ENCODE results near the gene DAB2.
A peak's percentile ranks its signal among the peaks of the same experiment; 100 is the strongest.

DAB2 gene

GRCh38 chr5:39376293-39376714, 48.5 kb downstream of the DAB2 start:
- Histone ChIP-seq H3K4me1 (no peaks in the 10 kb centered on the region), H3K36me3 (no peaks in the 10 kb centered on the region), H3K27me3 (peaks cover 3% of the 10 kb centered on the region; the same call in 1 of the 2 replicates), H3K4me3 (ENCODE audit: low read depth, low read length) (no peak overlapping the region), H3K9me3 (no peaks in the 10 kb centered on the region)
- TF ChIP-seq, protein P1, sequence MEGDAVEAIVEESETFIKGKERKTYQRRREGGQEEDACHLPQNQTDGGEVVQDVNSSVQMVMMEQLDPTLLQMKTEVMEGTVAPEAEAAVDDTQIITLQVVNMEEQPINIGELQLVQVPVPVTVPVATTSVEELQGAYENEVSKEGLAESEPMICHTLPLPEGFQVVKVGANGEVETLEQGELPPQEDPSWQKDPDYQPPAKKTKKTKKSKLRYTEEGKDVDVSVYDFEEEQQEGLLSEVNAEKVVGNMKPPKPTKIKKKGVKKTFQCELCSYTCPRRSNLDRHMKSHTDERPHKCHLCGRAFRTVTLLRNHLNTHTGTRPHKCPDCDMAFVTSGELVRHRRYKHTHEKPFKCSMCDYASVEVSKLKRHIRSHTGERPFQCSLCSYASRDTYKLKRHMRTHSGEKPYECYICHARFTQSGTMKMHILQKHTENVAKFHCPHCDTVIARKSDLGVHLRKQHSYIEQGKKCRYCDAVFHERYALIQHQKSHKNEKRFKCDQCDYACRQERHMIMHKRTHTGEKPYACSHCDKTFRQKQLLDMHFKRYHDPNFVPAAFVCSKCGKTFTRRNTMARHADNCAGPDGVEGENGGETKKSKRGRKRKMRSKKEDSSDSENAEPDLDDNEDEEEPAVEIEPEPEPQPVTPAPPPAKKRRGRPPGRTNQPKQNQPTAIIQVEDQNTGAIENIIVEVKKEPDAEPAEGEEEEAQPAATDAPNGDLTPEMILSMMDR (IDR thresholded peaks at IDR 0.05; ENCODE audit: low read depth, low read length), result peak; percentile 79
- DNase-seq, result peak; percentile 34

GRCh38 chr5:39373791-39374190, 51.0 kb downstream of the DAB2 start:
- peaks cover 3% of the 10 kb centered on the region; the same call in 1 of the 2 replicates for H3K27me3 ChIP-seq
- H3K4me3 ChIP-seq (ENCODE audit: low read depth, low read length), result no peak overlapping the region
- H3K36me3 ChIP-seq, result no peaks in the 10 kb centered on the region
- DNase-seq, result no peak
- no peaks in the 10 kb centered on the region for H3K4me1 ChIP-seq
- no peaks in the 10 kb centered on the region for H3K9me3 ChIP-seq
- TF ChIP-seq, protein P1 (IDR thresholded peaks at IDR 0.05; ENCODE audit: low read depth, low read length), result no peak

DNA sequence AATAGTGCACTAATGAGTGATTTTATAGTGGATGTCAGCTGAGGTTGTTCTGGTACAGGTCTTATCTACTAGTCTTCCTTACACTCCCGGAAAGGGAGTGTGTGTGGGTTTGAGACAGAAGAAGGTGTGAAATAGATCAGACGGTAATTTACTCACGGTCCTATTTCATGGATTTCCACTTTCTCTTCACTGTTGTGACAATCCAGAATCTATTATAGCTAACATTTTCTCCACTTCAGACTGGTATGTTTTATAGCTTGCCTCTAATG, 53.5 kb downstream of the DAB2 start:
- Histone ChIP-seq H3K36me3 (no peaks in the 10 kb centered on the region), H3K4me1 (no peaks in the 10 kb centered on the region), H3K27me3 (no peaks in the 10 kb centered on the region), H3K4me3 (ENCODE audit: low read depth, low read length) (no peak overlapping the region), H3K9me3 (no peaks in the 10 kb centered on the region)
- DNase-seq, result no peak
- TF ChIP-seq, protein P1 (IDR thresholded peaks at IDR 0.05; ENCODE audit: low read depth, low read length), result no peak

- Histone ChIP-seq H3K36me3 (no peaks in the 10 kb centered on the region), H3K27me3 (no peaks in the 10 kb centered on the region), H3K9me3 (no peaks in the 10 kb centered on the region), H3K4me3 (ENCODE audit: low read depth, low read length) (no peak overlapping the region), H3K4me1 (no peaks in the 10 kb centered on the region)
- no peak for DNase-seq
- TF ChIP-seq, protein P1 (IDR thresholded peaks at IDR 0.05; ENCODE audit: low read depth, low read length), result no peak
Observed at GRCh38 chr5:39370555-39371366, 54.0 kb downstream of the DAB2 start.

- Histone ChIP-seq H3K4me1 (no peaks in the 10 kb centered on the region), H3K36me3 (no peaks in the 10 kb centered on the region), H3K9me3 (no peaks in the 10 kb centered on the region), H3K27me3 (no peaks in the 10 kb centered on the region), H3K4me3 (ENCODE audit: low read depth, low read length) (no peak overlapping the region)
- TF ChIP-seq, protein P1 (IDR thresholded peaks at IDR 0.05; ENCODE audit: low read depth, low read length), result no peak
- no peak for DNase-seq
Observed at GRCh38 chr5:39369123-39369815, 55.5 kb downstream of the DAB2 start.

DNA sequence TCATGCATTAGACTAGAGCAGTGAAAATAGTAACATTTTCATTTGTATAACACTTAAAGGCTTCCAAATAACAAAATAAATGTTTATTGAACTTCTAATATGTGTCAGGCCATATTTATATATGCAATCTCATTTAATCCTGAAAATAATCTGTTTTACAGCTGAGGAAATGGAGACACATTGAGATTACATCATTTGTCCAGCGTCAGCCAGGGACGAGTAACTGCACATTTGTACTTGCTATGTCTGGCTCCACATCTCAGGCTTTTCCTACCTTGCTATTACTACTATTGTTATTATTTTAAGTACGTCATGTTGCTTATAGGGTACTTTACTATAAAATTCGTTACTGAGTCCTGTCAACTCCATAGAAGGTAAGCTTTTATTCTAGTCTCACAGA, 56.7 kb downstream of the DAB2 start:
- Histone ChIP-seq H3K9me3 (no peaks in the 10 kb centered on the region), H3K4me3 (ENCODE audit: low read depth, low read length) (no peak overlapping the region), H3K4me1 (no peaks in the 10 kb centered on the region), H3K36me3 (no peaks in the 10 kb centered on the region), H3K27me3 (no peaks in the 10 kb centered on the region)
- TF ChIP-seq, protein P1 (IDR thresholded peaks at IDR 0.05; ENCODE audit: low read depth, low read length), result no peak
- no peak for DNase-seq

Data from BE2C (cell line).